ENCODE results near the gene HNRNPLL.

DNA sequence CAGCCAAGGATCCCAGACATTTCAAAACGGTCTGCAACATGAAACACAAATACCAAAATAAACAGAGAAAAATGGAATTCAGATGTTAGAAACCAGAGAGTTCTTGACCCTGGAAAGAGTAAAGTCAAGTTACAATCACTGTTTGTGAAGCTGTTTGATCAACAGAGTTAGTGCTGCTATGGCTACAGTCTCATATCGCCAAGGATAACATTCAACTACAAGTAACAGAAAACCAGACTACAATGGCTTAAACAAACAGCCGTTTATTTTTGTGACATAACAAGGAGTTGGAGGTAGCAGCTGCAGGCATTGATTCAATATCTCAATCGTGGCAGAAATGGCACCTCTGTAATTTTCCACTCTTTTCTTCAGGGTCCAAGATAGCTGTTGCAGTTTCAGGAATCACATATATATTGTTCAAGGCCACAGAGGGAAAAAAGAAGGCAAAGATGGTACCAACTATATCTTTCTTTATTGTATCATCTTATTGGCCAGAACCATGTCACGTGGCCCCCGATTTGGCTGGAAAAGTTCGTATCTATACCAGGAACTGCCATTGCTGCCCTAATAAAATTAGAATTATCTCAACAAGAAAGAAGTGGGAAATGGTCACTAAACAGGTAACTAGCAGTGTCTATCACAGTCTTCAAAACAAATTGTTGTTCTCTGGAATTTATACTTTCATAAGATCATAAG lies 17.7 kb upstream of the HNRNPLL start:
- TF ChIP-seq, protein P1, sequence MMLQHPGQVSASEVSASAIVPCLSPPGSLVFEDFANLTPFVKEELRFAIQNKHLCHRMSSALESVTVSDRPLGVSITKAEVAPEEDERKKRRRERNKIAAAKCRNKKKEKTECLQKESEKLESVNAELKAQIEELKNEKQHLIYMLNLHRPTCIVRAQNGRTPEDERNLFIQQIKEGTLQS (IDR thresholded peaks at IDR 0.05) = no peak
- TF ChIP-seq ZBTB33 (IDR thresholded peaks at IDR 0.05) (no peak), CTCF (IDR thresholded peaks at IDR 0.05; ENCODE audit: low read depth, low read length, missing input control) (no peak), RAD21 (IDR thresholded peaks at IDR 0.05) (no peak), MAX (IDR thresholded peaks at IDR 0.05) (no peak), SP1 (IDR thresholded peaks at IDR 0.05) (no peak), REST (IDR thresholded peaks at IDR 0.05) (no peak), GABPA (IDR thresholded peaks at IDR 0.05 in 1 of 2, conservative IDR thresholded peaks at IDR 0.05 in 1 of 2) (no peak), YY1 (IDR thresholded peaks at IDR 0.05) (no peak), NR2F2 (IDR thresholded peaks at IDR 0.05) (no peak), HNF4G (IDR thresholded peaks at IDR 0.05) (no peak)

Measured in liver (tissue), 3 donors.